T-helper 2 cell (primary cell): ENCODE data around the gene PLEKHN1.
"Not testable (repeated sequence)": the region's sequence is repeated elsewhere in the genome, so short reads cannot be mapped to it uniquely, and the experiment has no call there.

Experiments
- DNase-seq, 5 experiments: peaks; one replicate each; pipeline versions ENCODE4 v3.0.0 to v3.0.0-alpha.2; 2012 to 2022

The PLEKHN1 gene

DNA sequence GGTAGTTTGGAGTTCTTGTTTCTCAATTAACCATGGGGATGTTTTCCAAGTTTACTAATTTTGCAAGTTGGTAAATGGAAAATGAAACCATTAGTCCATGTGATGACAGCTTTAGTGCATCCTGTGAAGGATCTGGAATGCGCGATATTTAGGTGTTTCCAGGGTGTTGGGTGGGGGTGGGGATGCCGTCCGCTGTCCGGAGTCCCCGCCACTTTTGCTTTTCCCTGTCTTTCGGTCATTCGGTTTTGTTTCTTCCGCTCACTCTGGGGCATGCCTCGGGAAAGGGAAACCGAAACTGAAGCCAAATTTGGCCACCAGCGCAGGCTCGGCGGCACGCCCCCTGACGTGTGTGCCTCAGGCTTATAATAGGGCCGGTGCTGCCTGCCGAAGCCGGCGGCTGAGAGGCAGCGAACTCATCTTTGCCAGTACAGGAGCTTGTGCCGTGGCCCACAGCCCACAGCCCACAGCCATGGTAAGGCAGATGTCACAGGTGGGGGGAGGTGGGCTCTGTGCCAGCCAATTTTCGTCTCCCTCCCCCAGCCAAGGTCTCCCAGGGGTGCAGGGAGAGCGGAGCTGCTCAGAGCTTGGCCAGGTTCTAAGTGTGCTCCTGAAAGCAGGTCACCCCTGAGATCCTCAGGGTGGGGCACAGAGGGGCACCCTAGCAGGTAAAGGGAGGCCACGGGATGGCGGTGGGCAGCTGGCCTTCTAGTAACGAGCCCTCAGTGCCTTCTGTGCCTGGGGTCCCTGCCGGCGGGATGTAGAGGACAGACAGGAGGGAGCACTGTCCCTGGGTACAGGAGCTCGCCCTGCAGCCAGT is 47.0 kb downstream of the PLEKHN1 start, which contains the start of gene ISG15:
TSS of gene ISG15 (plus strand) at position 393 of the 817 bp plus-strand sequence. CDS start at position 470, 77 bp downstream.
- peak; percentile 72 to 95 (median 85) for DNase-seq

DNA sequence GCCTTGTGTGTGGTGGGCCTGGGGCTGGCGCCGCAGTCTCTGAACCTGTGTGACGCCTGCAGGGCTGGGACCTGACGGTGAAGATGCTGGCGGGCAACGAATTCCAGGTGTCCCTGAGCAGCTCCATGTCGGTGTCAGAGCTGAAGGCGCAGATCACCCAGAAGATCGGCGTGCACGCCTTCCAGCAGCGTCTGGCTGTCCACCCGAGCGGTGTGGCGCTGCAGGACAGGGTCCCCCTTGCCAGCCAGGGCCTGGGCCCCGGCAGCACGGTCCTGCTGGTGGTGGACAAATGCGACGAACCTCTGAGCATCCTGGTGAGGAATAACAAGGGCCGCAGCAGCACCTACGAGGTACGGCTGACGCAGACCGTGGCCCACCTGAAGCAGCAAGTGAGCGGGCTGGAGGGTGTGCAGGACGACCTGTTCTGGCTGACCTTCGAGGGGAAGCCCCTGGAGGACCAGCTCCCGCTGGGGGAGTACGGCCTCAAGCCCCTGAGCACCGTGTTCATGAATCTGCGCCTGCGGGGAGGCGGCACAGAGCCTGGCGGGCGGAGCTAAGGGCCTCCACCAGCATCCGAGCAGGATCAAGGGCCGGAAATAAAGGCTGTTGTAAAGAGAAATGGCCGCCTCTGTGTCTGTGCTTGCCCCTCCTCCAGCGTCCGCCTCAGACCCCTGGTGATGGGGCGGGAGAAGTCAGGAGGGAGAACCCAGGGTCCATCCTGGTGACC is 47.8 kb downstream of the PLEKHN1 start:
- DNase-seq, result peak in 3 of 5 experiments; percentile 10 to 74 (median 28)

DNA sequence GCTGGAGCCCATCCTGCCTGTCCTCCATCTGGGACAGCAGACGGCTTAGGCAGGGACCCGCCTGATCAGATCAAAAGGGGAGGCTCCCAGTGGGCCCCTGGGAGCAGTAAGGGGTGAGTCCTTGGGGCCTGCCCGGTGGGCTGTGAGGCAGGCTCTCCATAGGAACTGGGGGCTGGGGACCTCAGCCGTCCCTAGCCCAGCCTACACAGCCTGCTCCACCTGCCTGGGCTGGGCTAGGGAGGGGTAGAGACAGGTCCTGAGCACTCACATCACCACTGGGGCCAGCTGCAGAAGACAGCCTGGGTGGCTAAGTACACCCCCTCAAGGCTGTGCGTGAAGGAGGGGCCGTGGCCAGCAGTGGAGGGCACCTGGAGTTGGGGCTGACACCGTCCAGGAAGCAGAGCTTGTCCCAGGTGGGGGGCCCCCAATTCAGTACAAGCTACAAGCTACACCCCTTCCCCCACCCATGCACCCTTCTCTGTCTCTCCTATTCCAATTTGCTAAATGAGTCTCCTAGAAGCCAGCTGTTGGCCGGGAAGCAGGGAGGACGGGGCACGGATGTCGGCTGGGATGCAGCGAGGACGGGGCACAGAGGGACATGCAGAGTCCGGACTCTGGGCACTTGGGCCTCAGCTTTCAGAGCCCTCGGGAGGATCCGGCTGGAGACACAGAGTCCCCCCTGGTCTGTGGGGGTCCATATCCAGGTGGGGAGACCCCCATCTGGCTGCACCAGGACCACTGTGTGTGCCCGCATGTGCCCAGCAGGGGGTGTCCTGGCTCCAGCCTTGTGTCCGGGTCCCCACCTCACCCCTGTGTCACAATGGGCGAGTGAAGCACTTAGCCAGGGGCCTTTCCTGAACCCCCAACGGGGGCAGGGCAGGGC is 48.8 kb downstream of the PLEKHN1 start:
- DNase-seq, result no peak

DNA sequence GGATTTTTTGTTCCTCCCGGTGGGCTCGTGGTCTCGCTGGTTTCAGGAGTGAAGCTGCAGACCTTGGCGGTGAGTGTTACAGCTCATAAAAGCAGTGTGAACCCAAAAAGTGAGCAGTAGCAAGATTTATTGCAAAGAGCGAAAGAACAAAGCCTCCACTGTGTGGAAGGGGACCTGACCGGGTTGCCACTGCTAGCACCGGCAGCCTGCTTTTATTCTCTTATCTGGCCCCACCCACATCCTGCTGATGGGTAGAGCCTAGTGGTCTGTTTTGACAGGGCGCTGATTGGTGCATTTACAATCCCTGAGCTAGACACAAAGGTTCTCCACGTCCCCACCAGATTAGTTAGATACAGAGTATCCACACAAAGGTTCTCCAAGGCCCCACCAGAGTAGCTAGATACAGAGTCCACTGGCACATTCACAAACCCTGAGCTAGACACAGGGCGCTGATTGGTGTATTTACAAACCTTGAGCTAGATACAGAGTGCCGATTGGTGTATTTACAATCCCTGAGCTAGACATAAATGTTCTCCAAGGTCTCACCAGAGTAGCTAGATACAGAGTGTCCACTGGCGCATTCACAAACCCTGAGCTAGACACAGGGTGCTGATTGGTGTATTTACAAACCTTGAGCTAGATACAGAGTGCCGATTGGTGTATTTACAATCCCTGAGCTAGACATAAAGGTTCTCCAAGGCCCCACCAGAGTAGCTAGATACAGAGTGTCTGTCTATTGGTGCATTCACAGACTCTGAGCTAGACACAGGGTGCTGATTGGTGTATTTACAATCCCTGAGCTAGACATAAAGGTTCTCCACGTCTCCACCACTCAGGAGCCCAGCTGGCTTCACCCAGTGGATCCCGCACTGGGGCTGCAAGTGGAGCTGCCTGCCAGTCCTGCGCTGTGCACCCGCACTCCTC is 51.4 kb downstream of the PLEKHN1 start:
- DNase-seq, result peak in 1 of 5 experiments; percentile 2

DNA sequence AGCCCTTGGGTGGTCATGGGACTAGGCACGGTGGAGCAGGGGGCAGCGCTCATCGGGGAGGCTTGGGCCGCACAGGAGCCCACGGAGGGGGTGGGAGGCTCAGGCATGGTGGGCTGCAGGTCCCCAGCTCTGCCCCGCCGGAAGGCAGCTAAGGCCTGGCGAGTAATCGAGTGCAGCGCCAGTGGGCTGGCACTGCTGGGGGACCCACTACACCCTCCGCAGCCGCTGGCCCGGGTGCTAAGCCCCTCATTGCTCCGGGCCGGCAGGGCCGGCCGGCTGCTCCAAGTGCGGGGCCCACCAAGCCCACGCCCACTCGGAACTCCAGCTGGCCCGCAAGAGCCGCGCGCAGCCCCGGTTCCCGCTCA is 52.0 kb downstream of the PLEKHN1 start:
- DNase-seq, result not testable (repeated sequence)

DNA sequence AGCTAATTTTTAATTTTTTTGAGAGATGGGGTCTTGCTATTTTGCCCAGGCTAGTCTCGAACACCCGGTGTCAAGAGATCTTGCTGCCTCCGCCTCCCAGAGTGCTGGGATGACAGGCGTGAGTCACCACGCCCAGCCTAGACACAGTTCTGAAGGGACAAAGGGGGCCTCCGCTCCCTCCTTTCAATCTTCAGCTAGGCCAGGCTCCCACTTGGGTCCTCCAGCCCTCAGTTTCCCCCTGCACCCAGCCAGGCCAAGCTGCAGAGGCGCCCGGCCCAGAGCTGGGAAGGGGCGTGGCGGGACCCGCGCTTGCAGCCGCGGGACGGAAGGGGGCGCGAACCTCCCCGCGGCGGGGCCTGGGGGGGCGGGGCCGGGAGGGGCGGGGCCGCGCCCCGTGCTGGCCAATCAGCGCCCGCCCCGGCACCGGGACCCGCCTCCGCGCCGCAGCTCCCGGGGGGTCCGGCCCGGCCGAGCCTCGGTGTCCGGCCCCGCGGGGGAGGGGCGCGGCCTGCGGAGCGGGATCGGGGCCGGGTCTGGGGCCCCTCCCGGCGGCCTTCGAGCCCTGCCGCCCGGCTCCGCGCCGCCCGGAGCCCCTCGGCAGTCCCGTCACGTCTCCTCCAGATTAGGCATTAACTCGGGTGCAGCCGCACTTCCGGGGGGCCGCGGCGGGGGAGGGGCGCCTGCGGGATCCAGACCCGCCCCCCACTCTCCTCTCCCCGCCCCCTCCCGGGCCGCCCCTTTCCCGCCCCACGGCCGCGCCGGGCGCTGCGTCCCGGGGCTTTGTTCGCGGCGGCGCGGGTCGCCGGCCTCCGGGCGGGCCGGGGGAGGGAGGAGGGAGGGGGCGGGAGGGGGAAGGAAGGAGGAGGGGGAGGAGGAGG is 53.1 kb downstream of the PLEKHN1 start:
- DNase-seq, result peak; percentile 67 to 83 (median 70)

DNA sequence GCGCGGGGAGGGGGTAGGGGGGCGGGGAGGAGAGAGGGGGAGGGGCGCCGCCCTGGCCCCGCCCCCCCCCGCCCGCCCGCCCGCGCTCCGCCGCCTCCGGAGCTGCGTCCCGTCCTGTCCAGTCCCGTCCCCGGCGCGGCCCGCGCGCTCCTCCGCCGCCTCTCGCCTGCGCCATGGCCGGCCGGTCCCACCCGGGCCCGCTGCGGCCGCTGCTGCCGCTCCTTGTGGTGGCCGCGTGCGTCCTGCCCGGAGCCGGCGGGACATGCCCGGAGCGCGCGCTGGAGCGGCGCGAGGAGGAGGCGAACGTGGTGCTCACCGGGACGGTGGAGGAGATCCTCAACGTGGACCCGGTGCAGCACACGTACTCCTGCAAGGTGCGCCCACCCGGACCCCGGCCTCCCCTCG is 53.7 kb downstream of the PLEKHN1 start, which contains the start of gene AGRN:
TSS of gene AGRN (plus strand) at position 121 of the 405 bp plus-strand sequence. CDS start at position 174, 53 bp downstream.
- DNase-seq, result no peak

DNA sequence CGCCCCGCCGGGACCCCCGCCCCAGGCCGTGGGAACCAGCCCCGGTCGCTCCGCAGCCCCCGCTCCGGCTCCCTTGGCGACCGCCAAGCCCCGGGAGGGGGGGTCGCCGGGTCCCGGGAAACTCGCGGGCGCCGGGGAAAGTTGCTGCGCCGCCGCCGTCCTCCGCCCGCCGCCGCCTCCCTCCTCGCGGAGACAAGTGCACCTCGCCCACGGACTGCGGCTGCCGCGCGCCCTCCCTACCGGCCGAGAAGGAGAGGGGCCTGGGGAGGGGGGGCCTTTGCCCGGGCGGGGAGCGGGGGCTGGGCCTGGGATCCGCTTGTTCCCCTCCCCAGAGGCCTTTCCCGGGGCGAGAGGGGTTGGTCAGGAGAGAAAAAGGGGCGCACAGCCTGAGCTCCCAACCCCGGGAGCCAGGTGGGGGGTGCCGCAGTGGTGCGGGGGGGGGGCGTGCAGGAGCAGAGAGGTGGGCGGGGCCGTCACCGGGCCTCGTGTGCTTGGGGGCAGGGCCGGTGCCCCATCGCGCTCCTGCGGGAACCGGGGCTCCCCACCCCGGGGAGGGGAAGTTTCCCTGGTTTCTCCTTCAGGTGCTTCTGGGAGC is 54.2 kb downstream of the PLEKHN1 start:
- DNase-seq, result no peak

DNA sequence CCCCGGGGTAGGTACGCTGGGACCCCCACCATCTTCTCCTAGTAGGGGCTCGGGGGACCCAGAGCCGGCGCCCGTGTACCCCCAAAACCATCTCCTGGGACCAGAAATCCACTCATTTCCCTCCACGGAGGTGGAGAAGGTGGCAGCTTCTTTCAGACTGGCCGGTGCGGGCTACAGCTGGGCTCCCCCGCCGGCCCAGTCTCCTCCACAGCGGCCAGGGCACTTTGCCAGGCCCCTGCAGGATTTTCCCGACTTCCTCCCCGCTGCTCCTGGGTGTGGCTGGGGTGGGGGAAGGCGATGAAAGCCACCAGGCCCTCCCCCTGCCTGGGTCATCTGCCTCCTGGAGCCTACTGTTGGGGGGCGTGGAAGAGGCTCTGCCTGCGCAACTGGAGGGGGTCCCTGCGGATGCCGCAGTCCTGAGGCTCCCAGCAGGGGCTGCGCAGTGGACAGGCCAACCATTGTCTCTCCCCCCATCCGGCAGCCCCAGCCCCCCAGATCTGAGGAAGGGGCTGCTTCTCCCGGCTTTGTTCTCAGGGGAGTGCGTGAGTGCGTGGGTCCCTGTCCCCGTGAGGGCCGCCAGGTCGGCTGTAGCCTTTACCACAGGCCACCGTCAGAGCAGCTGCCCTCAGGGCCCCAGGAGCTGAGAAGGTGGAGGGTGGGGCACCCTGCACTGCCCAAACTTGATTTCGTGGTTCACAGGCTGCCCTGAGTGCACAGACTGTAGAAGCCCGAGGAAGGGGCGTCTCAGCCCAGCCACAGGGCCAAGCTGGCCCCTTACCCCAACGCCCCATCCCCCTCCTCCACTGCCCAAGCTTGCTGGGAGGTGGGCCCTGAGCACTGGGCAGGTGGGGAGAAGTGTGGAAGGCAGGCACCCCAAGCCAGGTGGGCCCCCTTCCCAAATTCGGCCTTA is 55.0 kb downstream of the PLEKHN1 start:
- no peak for DNase-seq

DNA sequence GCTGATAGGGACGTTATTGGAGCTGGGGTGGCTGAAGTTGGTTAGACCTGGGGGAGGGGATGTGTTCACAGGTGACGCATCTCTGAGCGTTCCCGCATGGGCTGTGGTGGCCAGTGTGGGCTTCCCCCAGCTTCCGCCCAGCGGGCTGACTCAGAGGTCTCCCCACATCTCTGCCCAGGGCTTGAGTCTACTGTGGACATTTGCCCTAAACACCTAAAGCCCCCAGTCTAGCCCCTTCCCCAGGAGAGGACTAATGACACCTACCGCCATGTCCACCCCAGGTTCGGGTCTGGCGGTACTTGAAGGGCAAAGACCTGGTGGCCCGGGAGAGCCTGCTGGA is 55.6 kb downstream of the PLEKHN1 start:
- DNase-seq, result no peak

DNA sequence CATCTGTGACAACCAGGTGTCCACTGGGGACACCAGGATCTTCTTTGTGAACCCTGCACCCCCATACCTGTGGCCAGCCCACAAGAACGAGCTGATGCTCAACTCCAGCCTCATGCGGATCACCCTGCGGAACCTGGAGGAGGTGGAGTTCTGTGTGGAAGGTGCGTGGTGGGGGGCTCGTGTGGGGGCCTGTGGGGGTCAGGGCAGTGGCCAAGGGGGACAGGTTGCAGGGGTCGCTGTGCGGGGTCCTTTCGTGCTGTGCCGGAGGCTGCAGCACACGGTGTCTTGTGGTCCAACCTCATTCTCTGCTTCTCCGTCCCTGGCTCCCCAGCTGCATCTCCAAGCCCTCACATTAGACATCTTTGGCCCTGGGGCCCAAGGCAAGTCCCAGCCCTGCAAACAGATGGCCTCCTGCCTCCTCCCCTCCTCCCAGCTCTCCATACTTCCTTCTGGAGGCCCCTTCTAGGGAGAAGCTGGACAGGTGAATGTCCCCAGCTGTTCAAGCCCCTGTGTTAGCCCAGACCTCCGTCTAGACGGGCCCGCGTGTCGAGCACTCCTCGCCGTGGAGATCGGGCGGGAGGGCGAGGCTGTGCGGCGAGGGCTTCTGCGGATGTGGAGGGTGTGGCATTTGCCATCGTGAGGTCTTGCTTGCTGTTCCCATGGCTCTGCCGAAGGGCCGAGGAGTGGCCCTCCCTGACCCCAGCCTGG is 56.2 kb downstream of the PLEKHN1 start:
- no peak for DNase-seq

DNA sequence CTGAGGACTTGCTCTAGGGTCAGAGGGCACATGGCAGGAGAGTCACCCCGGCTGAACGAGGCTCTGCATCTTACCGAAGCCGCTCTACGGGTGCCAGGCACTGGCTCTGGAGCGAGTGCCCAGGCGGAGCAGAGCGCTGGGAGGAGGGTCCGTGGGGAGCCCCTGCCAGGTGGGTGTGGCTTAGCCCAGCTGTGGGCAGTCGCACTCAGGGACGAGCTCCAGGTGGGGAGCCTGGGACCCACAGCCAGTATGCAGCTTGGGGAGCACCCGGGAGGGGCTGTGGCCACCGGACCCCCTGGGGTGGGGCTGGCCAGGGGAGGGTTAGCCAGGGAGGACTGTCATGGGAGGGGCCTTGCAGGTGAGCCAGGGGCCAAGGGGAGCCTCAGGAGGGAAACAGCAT is 57.4 kb downstream of the PLEKHN1 start:
- no peak for DNase-seq

DNA sequence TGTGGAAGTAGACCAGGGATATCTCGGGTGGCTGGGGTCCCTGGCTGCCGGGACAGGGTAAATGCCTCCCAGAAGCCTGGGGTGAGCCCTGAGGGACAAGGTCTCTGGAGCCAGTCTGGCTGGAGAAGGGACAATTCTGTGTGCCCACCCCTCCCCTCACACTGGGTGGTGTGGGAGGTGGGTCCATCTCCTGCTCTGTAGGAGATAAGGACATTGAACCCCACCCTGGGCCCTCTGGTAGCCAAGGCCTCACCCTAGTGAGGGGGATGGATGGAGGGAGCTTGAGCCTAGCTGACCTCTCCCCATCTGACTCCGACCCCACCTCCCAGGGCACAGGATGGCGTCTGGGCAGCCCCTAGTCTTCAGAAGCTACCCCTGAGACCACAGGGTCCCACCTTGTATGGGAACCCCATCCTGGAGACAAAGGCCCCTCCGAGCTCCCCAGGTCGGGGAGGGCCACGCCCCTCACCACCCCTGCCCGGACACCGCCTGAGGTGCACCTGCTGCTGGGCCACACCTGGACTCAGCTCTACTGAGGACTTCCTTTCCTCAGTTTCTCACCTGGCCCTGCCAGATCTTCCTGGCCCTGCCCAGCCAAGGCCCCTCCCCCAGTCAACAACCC is 58.0 kb downstream of the PLEKHN1 start:
- DNase-seq, result no peak

DNA sequence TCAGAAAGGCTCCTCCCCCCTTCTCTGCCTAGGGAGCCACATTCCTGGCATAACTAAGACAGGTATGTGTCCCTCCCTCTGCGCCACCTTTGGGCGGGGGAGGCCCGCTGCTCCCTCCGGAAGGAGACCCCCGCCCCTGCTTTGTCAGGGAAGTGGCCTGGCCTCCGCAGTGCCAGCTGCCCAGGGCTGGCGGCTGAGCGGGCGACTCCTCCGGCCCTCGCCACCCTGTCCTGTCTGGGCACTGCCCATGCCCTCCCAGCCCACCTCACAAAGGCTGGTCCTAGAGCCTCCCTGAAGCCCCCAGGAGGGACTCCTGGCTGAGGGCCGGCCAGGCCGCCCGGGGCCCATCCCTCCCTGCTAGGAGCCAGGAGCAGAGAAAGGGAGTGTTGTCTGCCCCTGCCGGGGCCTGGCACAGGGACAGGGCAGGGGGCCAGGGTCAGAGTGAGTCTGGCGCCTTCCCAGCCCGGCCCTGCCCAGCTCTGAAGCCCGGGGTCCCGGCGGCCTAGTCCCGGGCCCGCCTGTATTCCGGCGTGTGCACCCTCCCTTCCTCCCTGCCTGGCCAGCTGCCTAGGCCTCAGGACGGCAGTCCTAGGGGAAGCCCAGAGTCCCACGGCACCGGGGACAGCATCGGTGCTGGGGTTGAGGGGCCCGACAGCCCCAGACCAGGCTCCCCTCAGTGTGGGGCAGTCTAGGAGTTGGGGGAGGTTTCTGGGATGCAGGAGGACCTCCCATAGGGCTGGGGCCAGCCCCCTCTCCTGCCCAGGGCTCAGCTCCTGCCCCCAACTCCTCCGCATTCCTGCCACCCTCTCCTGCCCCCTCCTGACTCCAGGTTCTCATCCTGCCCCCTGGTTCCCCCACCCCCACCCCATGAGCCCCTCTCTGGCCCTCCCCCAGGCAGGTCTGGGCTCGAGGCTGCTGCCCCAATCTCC is 58.8 kb downstream of the PLEKHN1 start:
- DNase-seq, result no peak
